Neural progenitor cell (in vitro differentiated cells): ENCODE data around the gene TAS2R41. TPM values are rescaled to one million over a fixed set of nuclear protein-coding genes. Genes with fewer than 3 reads are reported as not detected.

Experiments
- DNase-seq: peaks from one replicate; pipeline ENCODE4 v3.0.0-alpha.2; 2016; ENCODE audit warnings: low spot score
- H2AFZ ChIP-seq: fragments of 200-600 bp; sonication (generic); replicated peaks from 2 replicates; pipeline ENCODE4 v1.6.1; 2016; ENCODE audit warnings: antibody characterized with exemption
- H3F3A ChIP-seq: fragments of 200-600 bp; sonication (generic); 2 replicates; pipeline ENCODE4 v1.6.1; 2016; ENCODE audit warnings: antibody characterized with exemption, low read depth
- H3K27ac ChIP-seq: fragments of 200-600 bp; sonication (generic); 2 replicates; pipeline ENCODE4 v1.5.1; 2016; ENCODE audit warnings: mild to moderate bottlenecking
- H3K27me3 ChIP-seq: fragments of 200-600 bp; sonication (generic); 2 replicates; pipeline ENCODE4 v1.6.1; 2016; ENCODE audit warnings: mild to moderate bottlenecking, moderate library complexity
- H3K36me3 ChIP-seq: fragments of 200-600 bp; sonication (generic); 2 replicates; pipeline ENCODE4 v1.5.1; 2016
- H3K4me1 ChIP-seq: fragments of 200-600 bp; sonication (generic); 2 replicates; pipeline ENCODE4 v1.6.1; 2016; ENCODE audit warnings: mixed run types
- H3K4me2 ChIP-seq: fragments of 200-600 bp; sonication (generic); 2 replicates; pipeline ENCODE4 v1.6.1; 2016
- H3K4me3 ChIP-seq: fragments of 200-600 bp; sonication (generic); 2 replicates; pipeline ENCODE4 v1.5.1; 2016
- H3K79me2 ChIP-seq: fragments of 200-600 bp; sonication (generic); 2 replicates; pipeline ENCODE4 v1.6.1; 2016; ENCODE audit warnings: low read depth
- H3K9ac ChIP-seq: fragments of 200-600 bp; sonication (generic); 2 replicates; pipeline ENCODE4 v1.6.1; 2016
- H3K9me3 ChIP-seq: fragments of 200-600 bp; sonication (generic); 2 replicates; pipeline ENCODE4 v1.5.1; 2016; ENCODE audit warnings: low read depth
- H4K20me1 ChIP-seq: fragments of 200-600 bp; sonication (generic); 2 replicates; pipeline ENCODE4 v1.6.1; 2016; ENCODE audit warnings: low read depth
- H3K27ac Mint-ChIP-seq: 3 replicates; pipeline ENCODE4 v1.8.0; 2021; ENCODE audit warnings: mixed read lengths
- H3K27me3 Mint-ChIP-seq: 2 replicates; pipeline ENCODE4 v1.8.0; 2022; ENCODE audit warnings: low read depth, mild to moderate bottlenecking, inconsistent platforms, moderate library complexity, mixed read lengths; ENCODE audit not compliant: insufficient read depth
- H3K36me3 Mint-ChIP-seq: 3 replicates; pipeline ENCODE4 v1.8.0; 2021; ENCODE audit warnings: mixed read lengths
- H3K4me1 Mint-ChIP-seq: 3 replicates; pipeline ENCODE4 v1.8.0; 2021; ENCODE audit warnings: mixed read lengths
- H3K4me3 Mint-ChIP-seq: 3 replicates; pipeline ENCODE4 v1.8.0; 2021; ENCODE audit warnings: mild to moderate bottlenecking, moderate library complexity, mixed read lengths
- H3K9me3 Mint-ChIP-seq: 3 replicates; pipeline ENCODE4 v1.8.0; 2020; ENCODE audit warnings: mixed read lengths
- CTCF ChIP-seq: fragments of 200-600 bp; sonication (generic); IDR thresholded peaks from 2 replicates; pipeline ENCODE4 v1.5.1; 2017; ENCODE audit warnings: antibody characterized with exemption, mild to moderate bottlenecking
- EZH2 ChIP-seq: fragments of 200-600 bp; sonication (generic); IDR thresholded peaks from 2 replicates; pipeline ENCODE4 v1.6.1; 2017; ENCODE audit warnings: antibody characterized with exemption, mild to moderate bottlenecking, moderate library complexity
- EZH2phosphoT487 ChIP-seq: fragments of 200-600 bp; sonication (generic); IDR thresholded peaks from 2 replicates; pipeline ENCODE4 v1.6.1; 2017; ENCODE audit warnings: antibody characterized with exemption
- total RNA-seq: library from RNA; depleted of rRNA; stranded (reverse); fragments of >200 nt; gene quantifications from 2 replicates; pipeline ENCODE4 v1.2.3, GENCODE V29; 2015; ENCODE audit warnings: low replicate concordance

TAS2R41 gene
- total RNA-seq, 1 donor from 2014 or later = not detected

GRCh38 chr7:143487566-143487965 is 9.9 kb downstream of the TAS2R41 start:
- Histone ChIP-seq H2AFZ (no peak overlapping the region), H3K9me3 (no peaks in the 10 kb centered on the region), H3K79me2 (no peaks in the 10 kb centered on the region), H3K4me1 (no peaks in the 10 kb centered on the region), H3K36me3 (no peaks in the 10 kb centered on the region), H3K27me3 (no peaks in the 10 kb centered on the region), H3K27ac (no peak overlapping the region), H3F3A (no peaks in the 10 kb centered on the region), H4K20me1 (no peaks in the 10 kb centered on the region), H3K9ac (no peak overlapping the region), H3K4me3 (no peak overlapping the region), H3K4me2 (no peak overlapping the region)
- Mint-ChIP-seq H3K36me3 (no peaks in the 10 kb centered on the region), H3K27me3 (no peaks in the 10 kb centered on the region), H3K27ac (no peak overlapping the region), H3K9me3 (peaks cover 3% of the 10 kb centered on the region), H3K4me1 (peaks cover 4% of the 10 kb centered on the region), H3K4me3 (no peak overlapping the region)
- no peak for DNase-seq
- no peak for TF ChIP-seq EZH2phosphoT487

- no peak overlapping the region for H3K27ac Mint-ChIP-seq
- peak; percentile 28 for DNase-seq
- Histone ChIP-seq H3K27me3 (no peaks in the 10 kb centered on the region), H4K20me1 (no peaks in the 10 kb centered on the region), H2AFZ (no peak overlapping the region), H3K9ac (no peak overlapping the region), H3K4me3 (no peak overlapping the region), H3K27ac (no peak overlapping the region), H3K36me3 (no peaks in the 10 kb centered on the region), H3K79me2 (no peaks in the 10 kb centered on the region), H3K4me1 (no peaks in the 10 kb centered on the region), H3F3A (no peaks in the 10 kb centered on the region), H3K9me3 (no peaks in the 10 kb centered on the region), H3K4me2 (no peak overlapping the region)
- peaks cover 2% of the 10 kb centered on the region for H3K4me1 Mint-ChIP-seq
- H3K9me3 Mint-ChIP-seq = peaks cover 2% of the 10 kb centered on the region
- H3K4me3 Mint-ChIP-seq = no peak overlapping the region
- H3K36me3 Mint-ChIP-seq = no peaks in the 10 kb centered on the region
- TF ChIP-seq EZH2phosphoT487 (no peak), EZH2 (no peak), CTCF (peak; percentile 60)
- no peaks in the 10 kb centered on the region for H3K27me3 Mint-ChIP-seq
Observed at GRCh38 chr7:143490717-143491306, 13.1 kb downstream of the TAS2R41 start.

GRCh38 chr7:143492043-143492471 is 14.4 kb downstream of the TAS2R41 start:
- H2AFZ ChIP-seq = no peak overlapping the region
- H3K9ac ChIP-seq = no peak overlapping the region
- H3K79me2 ChIP-seq = no peaks in the 10 kb centered on the region
- Mint-ChIP-seq H3K4me1 (peaks cover 2% of the 10 kb centered on the region), H3K27me3 (no peaks in the 10 kb centered on the region), H3K4me3 (no peak overlapping the region), H3K36me3 (no peaks in the 10 kb centered on the region), H3K27ac (no peak overlapping the region), H3K9me3 (peaks cover 2% of the 10 kb centered on the region)
- H3K36me3 ChIP-seq = no peaks in the 10 kb centered on the region
- no peak for DNase-seq
- H3K27me3 ChIP-seq = no peaks in the 10 kb centered on the region
- no peaks in the 10 kb centered on the region for H4K20me1 ChIP-seq
- H3K4me3 ChIP-seq = no peak overlapping the region
- H3F3A ChIP-seq = no peaks in the 10 kb centered on the region
- H3K4me1 ChIP-seq = no peaks in the 10 kb centered on the region
- TF ChIP-seq CTCF (no peak), EZH2 (no peak), EZH2phosphoT487 (no peak)
- no peak overlapping the region for H3K4me2 ChIP-seq
- H3K27ac ChIP-seq = no peak overlapping the region
- H3K9me3 ChIP-seq = no peaks in the 10 kb centered on the region
